GM10266 (cell line): ENCODE data around the gene MYL7.
"Not testable (repeated sequence)": the region's sequence is repeated elsewhere in the genome, so short reads cannot be mapped to it uniquely, and the experiment has no call there.

Experiments
- DNase-seq: peaks from one replicate; pipeline ENCODE4 v3.0.0; 2012; ENCODE audit errors: extremely low spot score
- TF ChIP-seq, protein P1 (sequence below): IDR thresholded peaks from 2 replicates; pipeline ENCODE4 v1.5.1; 2012; ENCODE audit warnings: mild to moderate bottlenecking, low read depth; ENCODE audit not compliant: control insufficient read depth, insufficient read depth; ENCODE audit errors: missing control alignments

Gene MYL7

DNA sequence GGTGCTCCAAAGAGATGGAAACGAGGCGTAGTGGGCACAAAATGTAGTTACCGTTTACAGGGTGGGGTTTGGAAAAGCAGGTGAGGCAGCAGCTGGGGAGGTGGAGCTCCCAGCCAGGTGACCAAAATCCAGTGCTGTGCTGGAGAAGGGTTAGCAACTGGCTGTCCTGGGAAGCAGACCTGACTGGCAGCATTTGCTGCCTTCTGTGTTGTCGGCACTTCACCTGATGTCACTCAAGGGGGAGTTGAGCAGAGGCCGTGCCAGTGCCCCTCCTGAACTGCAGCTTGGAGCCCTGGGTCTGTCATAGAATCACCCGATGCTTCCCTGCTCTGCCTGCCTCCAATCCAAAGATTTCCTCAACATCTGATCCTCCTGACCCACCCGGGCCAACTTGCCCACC lies 35.4 kb upstream of the MYL7 start:
- TF ChIP-seq, protein P1, sequence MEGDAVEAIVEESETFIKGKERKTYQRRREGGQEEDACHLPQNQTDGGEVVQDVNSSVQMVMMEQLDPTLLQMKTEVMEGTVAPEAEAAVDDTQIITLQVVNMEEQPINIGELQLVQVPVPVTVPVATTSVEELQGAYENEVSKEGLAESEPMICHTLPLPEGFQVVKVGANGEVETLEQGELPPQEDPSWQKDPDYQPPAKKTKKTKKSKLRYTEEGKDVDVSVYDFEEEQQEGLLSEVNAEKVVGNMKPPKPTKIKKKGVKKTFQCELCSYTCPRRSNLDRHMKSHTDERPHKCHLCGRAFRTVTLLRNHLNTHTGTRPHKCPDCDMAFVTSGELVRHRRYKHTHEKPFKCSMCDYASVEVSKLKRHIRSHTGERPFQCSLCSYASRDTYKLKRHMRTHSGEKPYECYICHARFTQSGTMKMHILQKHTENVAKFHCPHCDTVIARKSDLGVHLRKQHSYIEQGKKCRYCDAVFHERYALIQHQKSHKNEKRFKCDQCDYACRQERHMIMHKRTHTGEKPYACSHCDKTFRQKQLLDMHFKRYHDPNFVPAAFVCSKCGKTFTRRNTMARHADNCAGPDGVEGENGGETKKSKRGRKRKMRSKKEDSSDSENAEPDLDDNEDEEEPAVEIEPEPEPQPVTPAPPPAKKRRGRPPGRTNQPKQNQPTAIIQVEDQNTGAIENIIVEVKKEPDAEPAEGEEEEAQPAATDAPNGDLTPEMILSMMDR: no peak

DNA sequence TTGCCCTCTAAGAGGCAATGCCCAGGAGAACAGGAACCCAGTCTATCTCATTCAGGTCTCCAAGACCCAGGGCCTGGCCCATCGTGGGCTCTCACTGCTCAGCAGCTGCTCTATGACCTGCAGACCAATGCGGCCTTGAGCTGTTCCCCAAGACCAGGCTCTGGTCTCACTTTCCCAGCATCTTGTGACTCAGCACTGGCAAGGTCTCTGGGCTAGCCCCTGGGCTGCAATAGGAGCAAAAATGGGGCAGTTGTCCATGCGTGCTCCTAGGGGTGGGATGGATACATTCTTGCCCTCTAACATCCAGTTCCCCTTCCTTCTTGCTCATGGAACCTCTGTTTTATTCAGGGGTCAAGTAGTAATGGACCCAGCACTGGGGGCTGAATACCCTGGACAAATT lies 34.6 kb upstream of the MYL7 start:
- TF ChIP-seq, protein P1: no peak
- DNase-seq: no peak

More for the DNA sequence above, 35.4 kb upstream of the MYL7 start:
- no peak for DNase-seq

DNA sequence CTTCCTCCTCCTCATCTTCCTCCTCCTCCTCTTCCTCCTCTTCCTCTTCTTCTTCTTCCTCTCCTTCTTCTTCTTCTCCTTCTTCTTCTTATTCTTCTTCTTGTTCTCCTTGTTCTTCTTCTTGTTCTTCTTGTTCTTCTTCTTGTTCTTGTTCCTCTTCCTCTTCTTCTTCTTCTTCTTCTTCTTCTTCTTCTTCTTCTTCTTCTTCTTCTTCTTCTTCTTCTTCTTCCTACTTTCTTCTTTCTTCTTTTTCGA lies 33.5 kb upstream of the MYL7 start:
- DNase-seq: not testable (repeated sequence)

DNA sequence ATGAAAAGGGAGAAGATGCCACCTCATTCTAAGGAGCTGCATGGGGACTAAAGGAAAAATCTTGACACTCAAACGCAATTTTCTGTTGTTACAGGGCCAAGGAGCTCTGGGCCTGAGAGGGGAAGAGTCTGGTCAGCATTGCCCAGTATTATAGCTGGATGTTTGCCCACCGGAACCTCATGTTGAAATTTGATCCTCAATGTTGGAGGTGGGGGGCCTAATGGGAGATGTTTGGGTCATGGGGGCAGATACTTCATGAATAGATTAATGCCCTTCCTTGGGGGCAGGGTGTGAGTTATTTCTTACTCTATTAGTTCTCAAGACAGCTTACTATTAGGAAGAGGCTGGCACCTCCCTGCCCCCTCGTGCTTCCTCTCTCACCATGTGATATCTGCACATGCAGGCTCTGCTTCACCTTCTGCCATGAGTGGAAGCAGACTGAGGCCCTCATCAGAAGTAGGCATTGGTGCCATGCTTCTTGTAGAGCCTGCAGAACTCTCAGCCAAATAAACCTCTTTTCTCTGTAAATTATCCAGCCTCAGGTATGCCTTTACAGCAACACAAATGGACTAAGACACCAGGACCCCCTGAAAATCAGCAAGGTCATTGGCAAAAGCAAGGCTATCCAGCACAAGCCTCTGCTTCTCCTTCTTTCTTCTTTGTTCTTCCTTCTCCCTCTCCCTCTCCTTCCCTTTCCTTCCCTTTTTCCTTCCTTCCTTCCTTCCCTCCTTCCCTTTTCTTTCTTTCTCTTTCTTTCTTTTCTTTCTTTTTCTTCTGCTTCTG lies 33.0 kb upstream of the MYL7 start:
- TF ChIP-seq, protein P1: no peak
- DNase-seq: no peak

DNA sequence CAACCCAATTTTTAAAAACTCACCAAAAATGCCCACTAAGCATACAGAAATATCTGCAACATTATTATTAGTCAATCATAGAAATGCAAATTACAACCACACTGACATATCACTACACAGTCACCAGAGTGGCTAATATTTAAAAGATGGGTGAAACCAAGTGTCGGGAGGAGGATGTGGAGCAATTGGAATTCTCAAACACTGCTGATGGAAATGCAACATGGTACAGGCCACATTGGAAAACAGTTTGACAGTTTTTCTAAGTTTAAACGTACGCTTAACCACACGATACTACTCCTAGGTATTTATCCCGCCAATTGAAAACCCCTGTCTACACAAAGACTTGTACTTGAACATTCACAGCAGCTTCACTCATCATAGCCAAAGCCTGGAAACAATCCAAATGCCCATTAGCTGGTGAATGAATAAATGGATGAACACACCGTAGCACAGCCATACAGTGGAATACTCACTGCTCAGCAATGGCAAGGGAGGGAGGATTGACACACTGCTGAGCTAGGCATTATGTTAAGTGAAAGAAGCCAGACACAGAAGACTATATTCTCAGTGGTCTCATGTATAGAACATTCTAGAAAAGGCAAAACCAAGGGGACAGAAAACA lies 31.8 kb upstream of the MYL7 start:
- DNase-seq: no peak
- TF ChIP-seq, protein P1: no peak

DNA sequence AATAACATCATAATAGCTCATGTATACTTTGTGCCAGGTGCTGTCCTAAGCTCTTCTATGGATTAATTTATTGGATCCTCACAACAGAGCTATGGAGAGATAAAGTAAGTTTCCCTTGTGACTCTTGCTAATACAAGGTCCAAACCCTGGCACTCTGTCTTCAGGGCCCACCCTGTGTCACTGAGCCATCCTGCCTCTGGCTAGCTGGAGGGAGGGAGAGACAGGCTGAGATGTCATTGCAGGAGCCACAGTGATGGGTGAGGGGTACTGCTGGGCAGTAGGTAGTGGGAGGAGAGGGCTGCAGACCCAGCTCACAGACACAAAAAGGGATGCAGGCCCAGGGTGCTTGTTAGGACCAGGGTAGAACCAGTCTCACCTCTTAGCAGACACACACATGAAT lies 31.2 kb upstream of the MYL7 start:
- TF ChIP-seq, protein P1: no peak
- no peak for DNase-seq

DNA sequence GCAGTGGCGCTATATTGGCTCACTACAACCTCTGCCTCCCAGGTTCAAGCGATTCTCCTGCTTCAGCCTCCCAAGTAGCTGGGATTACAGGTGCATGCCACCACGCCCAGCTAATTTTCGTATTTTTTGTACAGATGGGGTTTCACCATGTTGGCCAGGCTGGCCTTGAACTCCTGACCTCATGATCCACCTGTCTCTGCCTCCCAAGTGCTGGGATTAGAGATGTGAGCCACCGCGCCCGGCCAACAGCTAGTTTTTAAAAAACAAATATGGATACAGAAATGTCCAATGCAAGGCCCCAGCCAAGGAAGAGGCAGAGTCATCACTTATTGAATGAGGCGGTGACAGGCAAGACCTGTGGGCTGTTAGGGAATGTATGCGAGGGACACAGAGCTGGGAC lies 30.8 kb upstream of the MYL7 start:
- DNase-seq: not testable (repeated sequence)

DNA sequence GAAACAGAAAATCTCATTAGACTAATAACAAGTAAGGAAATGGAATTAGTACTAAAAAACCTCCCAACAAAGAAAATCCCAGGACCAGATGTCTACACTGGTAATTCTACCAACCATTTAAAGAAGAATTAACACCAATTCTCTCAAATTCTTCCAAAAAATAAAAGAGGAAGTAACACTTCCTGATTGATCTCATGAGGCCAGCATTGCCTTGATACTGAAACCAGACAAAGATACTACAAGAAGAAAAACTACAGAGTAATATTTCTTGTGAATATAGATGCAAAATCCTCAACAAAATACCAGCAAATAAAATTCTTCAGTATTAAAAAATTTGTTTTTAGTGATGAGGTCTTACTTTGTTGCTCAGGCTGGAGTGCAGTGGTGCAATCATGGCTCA lies 26.8 kb upstream of the MYL7 start:
- TF ChIP-seq, protein P1: no peak
- DNase-seq: no peak
